Activated gamma-delta T cell treated with Interleukin-2 at 50 U/mL for 16 hours (primary cell): ENCODE measurements around the gene ADM2.
"Not testable (repeated sequence)": the region's sequence is repeated elsewhere in the genome, so short reads cannot be mapped to it uniquely, and the experiment has no call there.

Source experiments
- DNase-seq: peaks from one replicate; pipeline ENCODE4 v3.0.0-alpha.2; 2020

ADM2 gene

GRCh38 chr22:50507991-50508884, 26.9 kb downstream of the ADM2 start, which contains the start of gene NCAPH2:
Gene NCAPH2 (plus strand): TSS chr22:50508224. CDS start chr22:50508338, 114 bp downstream.
- DNase-seq = peak; percentile 97

- DNase-seq = no peak
Measured at GRCh38 chr22:50508897-50509296, 27.6 kb downstream of the ADM2 start.

- DNase-seq = no peak
Measured at GRCh38 chr22:50513175-50513574, 31.8 kb downstream of the ADM2 start.

DNA sequence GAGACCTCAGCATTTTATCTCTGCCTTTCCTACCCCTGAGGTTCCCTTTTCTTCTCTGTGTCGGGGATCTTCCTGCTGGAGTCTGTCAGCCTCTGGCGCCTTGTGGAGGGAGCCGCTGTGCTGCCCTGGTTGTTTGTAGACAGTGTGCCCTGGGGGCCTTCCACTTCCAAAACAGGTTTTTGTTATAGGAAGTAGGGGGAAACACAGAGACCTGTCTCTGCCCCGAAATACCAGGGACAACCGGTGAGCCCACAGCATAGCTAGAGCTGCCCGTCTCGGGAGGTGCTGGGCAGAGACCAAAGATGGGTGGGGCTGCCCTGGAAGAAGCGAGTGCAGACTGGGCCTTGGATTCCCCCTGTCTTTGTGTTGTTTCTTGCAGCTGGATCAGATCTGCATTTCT, 34.7 kb downstream of the ADM2 start:
- DNase-seq = no peak

- DNase-seq = no peak
Measured at GRCh38 chr22:50516891-50517290, 35.5 kb downstream of the ADM2 start.

GRCh38 chr22:50517495-50518260, 36.3 kb downstream of the ADM2 start:
- DNase-seq = no peak

DNA sequence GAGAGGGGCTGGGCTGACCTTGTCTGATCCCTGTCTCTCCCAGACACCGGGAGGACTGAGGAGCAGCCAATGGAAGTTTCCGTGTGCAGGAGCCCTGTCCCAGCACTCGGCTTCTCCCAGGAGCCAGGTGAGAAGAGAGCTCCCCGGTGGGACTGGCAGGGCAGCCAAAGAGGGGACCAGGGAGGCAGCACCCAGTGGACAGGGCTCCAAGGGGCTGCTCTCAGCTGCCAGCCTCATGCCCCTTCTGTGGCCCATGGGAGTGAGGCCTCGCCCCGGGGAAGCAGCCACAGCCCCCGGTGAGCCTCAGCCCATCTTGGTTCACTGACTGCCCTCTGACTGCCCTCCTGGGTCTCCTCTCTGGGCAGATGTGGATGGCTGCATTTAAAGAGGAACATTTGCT, 37.3 kb downstream of the ADM2 start:
- DNase-seq = no peak

- DNase-seq = no peak
Measured at GRCh38 chr22:50519151-50519550, 37.8 kb downstream of the ADM2 start.

DNA sequence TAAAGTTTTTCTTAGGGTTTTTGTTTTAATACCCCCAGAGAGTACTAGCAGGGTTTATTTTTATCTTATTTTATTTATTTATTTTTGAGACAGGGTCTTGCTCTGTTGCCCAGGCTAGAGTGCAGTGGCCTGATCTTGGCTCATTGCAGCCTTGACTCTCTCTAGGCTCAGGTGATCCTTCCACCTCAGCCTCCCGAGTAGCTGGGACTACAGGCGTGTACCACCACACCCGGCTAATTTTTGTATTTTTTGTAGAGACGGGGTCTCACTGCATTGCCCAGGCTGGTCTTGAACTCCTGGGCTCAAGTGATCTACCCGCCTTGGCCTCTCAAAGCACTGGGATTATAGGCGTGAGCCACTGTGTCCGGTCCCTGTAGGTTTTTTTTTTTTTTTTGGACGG, 38.8 kb downstream of the ADM2 start:
- not testable (repeated sequence) for DNase-seq

- no peak for DNase-seq
Measured at GRCh38 chr22:50520826-50521453, 39.6 kb downstream of the ADM2 start.

DNA sequence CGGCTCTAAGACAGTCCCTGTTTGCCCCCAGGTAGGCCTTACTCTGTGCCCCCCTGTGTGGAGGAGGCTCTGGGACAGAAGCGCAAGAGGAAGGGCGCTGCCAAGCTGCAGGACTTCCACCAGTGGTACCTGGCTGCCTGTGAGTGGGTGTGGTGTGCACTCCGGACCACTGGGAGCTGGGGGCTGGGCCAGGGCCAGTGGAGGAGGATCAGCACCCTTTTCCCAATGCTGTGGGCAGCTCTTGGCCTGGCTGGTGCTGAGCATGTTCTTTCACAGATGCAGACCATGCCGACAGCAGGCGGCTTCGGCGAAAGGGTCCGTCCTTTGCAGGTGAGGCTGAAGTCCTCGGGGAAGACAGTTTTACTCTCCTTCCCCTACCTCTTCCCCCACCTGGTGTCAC, 40.4 kb downstream of the ADM2 start:
- no peak for DNase-seq

- DNase-seq = no peak
Measured at GRCh38 chr22:50522208-50522805, 41.0 kb downstream of the ADM2 start.

- no peak for DNase-seq
Measured at GRCh38 chr22:50522806-50523438, 41.6 kb downstream of the ADM2 start.

DNA sequence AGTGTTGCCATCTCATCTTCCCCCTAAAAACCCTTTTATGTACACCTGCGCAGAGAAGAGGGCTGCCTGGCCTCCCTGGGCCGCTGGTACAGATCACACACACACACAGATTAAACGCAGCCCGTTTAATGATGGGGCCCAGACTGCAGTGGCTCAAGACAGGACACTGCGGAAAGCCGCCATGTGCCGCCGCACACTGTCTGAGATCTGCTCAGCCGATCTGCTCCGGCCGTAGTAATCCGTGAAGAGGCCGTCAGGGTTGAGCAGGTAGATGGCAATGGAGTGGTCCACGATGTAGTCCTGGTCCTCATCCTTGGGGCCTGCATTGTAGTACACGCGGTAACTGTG, 42.1 kb downstream of the ADM2 start:
- no peak for DNase-seq

GRCh38 chr22:50523806-50524675, 42.7 kb downstream of the ADM2 start:
- no peak for DNase-seq

DNA sequence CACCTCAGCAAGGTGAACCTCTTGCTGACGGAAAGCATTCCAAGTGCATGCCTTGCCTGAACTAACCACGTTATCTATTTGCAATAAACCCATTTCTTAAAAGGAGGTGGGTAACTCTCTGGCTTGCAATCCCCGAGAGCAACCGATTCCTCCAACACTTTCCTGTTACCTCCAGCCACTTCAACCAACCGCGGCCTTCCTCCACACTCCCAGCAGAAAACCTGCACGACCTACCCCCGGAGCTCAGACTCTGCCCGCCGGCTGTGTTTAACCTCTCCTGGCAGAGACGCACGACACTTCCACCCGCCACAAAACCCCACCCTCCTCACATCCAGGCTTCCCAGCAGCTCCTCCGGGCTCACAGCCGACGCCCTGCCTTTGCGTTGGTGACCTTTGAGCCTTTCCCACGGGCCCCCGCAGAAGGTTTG, 43.3 kb downstream of the ADM2 start:
- no peak for DNase-seq

GRCh38 chr22:50525104-50525857, 43.9 kb downstream of the ADM2 start, which contains the start of gene SCO2:
Gene SCO2 (minus strand): TSS chr22:50525598. CDS start chr22:50524411, 1,187 bp downstream.
- DNase-seq = peak; percentile 96

DNA sequence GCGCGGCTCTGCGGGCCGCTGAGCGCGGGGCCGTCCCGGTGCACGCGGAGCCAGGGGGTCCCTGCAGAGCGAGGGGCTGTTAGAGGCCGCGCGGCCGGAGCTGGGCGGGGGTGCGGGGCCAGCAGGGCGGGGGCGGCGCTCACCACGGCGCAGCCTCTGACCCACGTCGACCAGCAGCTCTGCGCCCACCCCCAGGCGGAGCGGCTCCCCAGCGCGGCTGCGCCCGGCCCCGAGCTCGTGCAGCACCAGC, 44.4 kb downstream of the ADM2 start:
- no peak for DNase-seq

GRCh38 chr22:50526108-50526833, 44.9 kb downstream of the ADM2 start:
- peak; percentile 69 for DNase-seq
